AG20443 (cell line): ENCODE measurements around the gene GNAT2.
A peak's percentile ranks its signal among the peaks of the same experiment; 100 is the strongest.
"Not testable (repeated sequence)": the region's sequence is repeated elsewhere in the genome, so short reads cannot be mapped to it uniquely, and the experiment has no call there.

Experiments
- DNase-seq: peaks from one replicate; pipeline ENCODE4 v3.0.0; 2012; ENCODE audit warnings: low spot score, mixed read lengths

GNAT2 gene

DNA sequence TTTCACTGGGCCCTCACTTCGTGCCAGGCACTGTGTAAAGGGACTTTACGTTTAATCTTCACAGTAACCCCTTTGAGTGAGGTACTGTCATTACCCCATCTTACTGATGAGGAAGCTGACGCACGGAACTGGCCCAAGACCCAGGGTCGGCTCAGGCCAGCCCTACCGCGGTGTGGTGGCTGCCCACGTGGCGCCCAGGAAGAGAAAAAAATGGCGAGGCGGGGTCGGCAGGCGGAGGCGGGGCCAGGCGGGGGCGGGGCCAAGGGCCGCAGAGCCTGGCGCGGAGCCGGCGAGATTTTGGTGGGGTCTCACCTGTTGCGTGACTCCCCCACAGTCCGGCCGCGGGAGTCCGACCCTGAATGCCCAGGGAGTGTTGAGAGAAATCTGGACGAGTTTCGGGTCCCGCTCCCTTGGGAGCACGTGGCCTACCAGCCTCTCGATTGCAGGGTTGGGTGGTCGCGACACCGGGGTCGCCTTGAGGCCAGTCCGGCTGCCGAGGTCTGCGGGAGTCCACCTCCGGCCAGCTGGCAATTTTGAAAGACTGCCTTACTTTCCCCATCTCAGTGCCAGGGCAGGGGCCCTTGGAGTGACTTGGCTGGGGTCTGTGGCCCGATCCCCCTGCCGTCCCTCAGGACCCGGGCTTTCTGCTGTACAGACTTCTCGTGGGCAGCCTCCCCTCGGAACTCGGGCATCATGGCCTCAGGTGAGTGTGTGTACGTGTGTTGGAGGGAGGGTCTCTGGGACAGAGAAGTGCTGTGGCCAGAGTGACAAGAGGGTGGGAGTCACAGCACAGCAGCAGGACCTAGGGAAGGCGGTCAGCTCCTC, at the start of gene GNAT2, which contains the start of gene AMPD2:
GNAT2 (minus strand) TSS at position 41 of the 825 bp plus-strand sequence. CDS start 6,746 bp downstream, outside the sequence.
AMPD2 (plus strand) TSS at position 262 of the 825 bp plus-strand sequence. CDS start 1,339 bp downstream, outside the sequence.
- peak; percentile 92 for DNase-seq

- no peak for DNase-seq
Observed at GRCh38 chr1:109668123-109668775, 48.8 kb upstream of the GNAT2 start.

GRCh38 chr1:109667452-109668122, 48.2 kb upstream of the GNAT2 start, which contains the start of gene GSTM2:
Gene GSTM2 (plus strand): TSS chr1:109668057. CDS start chr1:109668116, 59 bp downstream.
- DNase-seq: peak; percentile 96

DNA sequence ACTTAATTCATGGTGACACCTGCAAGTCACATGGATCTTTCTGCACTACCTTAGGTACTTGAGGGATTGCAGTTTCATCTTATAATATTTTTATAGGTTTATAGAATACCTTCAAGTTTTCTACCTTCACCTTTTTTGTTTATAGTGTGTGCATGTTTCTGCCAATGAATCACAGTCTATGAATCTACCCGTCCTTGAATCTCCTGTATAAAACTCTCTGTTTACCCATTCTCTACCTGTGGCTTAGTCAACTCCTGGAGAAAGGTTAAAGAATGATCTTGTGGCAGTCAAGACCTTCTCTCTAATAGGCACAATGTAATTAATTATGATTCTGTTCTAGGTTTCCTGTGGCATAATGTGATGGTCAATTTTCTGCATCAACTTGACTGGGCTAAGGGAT, 45.3 kb upstream of the GNAT2 start:
- DNase-seq: no peak

DNA sequence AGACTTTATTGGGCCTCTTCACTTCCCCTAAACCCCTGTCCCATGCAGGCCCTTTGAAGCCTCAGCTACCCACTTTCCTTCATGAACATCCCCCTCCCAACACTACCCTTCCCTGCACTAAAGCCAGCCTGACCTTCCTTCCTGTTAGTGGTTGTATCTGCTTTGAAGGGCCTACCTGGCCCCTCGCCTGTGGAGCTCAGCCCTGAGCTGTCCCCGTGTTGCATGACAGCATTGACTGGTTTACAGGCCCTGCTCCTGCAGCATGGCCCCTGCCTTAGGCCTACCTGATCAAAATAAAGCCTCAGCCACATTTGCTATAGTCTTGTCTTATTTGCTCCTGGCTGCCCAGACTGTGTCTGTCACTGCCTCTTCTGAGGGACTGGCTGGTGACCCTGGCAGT, 42.0 kb upstream of the GNAT2 start:
- DNase-seq: no peak

DNA sequence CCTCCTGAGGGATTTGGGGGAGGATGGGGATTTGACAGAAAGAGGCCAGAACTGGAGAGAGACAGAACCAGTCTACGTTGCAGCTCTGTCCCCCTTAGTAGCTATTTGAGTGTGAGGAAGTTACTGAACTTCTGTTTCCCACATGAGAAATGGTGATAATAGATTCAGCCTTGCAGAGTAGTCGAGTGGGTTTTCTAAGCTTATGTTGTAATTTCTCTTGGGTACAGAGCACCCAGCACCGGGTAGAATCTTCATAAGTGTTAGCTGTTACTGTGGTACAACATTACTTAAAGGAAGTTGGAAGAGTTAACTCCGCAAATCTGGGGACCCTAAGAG, 41.2 kb upstream of the GNAT2 start:
- not testable (repeated sequence) for DNase-seq

GRCh38 chr1:109659997-109660690, 40.7 kb upstream of the GNAT2 start:
- DNase-seq: no peak

DNA sequence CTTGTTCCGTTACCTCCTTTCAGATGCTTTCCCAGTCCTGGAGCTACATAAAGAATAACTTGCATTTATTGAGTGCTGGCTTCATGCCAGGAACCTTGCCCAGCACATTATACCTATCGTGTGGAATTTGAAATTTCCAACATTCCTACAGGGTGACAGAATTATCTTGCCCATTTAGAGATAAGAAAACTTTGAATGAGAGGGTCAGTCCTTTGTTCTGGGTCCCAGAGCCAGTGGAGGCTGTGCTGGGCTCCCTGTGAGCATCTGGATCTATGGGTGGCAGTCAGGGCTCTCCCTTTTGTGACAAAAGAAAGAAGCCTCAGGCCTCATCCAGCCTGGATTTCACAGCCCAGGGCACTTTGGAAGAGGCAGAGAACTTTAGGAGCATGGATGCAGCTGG, 39.7 kb upstream of the GNAT2 start:
- no peak for DNase-seq

DNA sequence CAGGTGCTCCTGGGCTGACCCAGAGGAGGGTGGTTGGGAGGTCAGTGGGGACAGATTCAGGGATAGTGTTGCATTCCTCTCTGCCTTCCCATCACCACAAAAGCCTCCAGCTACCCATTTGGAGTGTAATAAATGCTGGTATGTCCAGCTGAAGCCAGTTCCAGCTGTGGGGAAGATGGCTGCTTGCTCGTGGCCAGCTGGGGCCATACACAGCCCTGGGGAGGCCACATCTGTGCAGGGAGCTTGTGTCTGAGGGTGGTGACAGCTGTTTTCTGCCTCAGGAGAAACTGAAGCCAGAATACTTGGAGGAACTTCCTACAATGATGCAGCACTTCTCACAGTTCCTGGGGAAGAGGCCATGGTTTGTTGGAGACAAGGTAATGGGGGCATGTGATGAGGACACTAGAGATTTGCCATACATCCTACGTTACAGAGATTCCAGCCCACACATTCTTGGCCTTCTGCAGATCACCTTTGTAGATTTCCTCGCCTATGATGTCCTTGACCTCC, 39.2 kb upstream of the GNAT2 start:
- no peak for DNase-seq

DNA sequence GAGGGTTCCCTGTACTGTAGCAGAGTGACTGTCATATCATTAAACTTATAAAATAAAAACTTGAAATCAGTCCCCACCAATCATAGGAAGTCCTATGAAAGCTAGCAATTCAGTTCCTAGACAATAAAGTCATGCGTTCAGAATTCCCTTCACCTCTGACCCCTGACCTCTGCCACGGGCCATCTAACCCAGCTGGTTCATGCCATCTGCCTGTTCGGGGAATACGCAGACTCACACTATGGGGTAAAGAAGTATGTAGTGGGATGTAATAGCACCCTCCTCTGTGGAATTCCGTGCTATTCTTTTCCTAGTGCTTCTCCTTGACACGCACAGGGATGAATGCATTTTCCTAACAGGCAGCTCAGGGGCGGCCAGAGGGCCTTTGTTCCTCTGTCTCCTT, 38.6 kb upstream of the GNAT2 start:
- DNase-seq: no peak

GRCh38 chr1:109657395-109657794, 38.0 kb upstream of the GNAT2 start:
- no peak for DNase-seq

GRCh38 chr1:109655615-109656519, 36.5 kb upstream of the GNAT2 start, which contains the start of gene GSTM4:
Gene GSTM4 (plus strand): TSS chr1:109656099. CDS start chr1:109656390, 291 bp downstream.
- DNase-seq: peak; percentile 91

DNA sequence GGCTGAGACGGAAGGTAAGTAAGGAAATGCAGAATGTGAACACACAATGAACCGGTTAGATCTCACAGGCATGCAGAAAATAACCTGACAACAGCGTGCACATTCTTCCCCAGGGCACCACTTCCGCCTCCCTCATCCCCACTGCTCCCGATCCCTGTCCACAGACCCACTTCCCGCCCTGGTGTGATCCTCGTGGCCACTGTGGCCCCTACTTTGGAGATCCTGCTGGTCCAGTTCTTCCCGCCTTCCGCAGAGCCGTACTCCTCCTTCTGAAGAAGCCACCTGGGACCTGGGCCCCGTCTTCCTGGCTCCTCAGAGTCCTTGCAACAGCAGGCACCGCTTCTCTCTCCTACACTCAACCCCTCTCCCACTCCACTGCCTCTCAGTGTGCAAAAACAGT, 35.1 kb upstream of the GNAT2 start:
- no peak for DNase-seq

DNA sequence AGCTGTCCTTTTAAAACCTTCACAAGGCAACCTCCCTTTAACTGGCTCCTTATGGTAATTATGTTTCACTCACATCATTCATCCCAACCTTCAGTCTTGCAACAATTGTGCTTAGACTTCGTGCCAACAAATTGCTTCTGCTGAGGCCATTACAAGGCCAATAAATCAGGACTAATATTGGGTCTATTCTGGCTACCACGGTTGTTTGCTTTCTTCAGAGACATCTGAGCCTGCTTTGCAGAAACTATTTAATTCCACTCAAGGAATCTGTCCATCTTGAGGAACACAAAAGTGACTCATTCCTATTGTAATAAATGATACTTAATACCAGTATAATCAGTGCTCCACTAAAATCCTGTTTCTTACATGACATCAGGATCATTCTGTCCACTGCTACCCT, 33.9 kb upstream of the GNAT2 start:
- no peak for DNase-seq

- DNase-seq: no peak
Observed at GRCh38 chr1:109652402-109652801, 33.0 kb upstream of the GNAT2 start.

DNA sequence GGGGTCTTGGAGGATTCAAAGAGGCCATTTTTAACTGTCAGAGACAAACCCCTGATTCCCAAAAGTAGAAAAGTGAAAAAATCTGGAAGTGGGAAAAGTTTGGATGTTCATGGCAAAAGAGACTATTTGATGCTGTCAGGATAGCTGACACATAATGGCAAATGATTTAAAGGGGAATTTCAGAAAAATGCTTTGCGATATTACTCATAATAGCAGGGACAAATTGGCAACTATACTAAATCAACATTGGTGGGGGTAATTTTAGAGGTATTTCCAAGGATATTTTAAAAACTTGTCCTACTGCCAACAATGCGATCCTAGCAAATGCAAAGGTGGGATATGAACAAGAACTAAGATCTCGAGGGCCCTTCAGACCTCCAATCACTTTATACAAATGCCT, 31.2 kb upstream of the GNAT2 start:
- DNase-seq: no peak

DNA sequence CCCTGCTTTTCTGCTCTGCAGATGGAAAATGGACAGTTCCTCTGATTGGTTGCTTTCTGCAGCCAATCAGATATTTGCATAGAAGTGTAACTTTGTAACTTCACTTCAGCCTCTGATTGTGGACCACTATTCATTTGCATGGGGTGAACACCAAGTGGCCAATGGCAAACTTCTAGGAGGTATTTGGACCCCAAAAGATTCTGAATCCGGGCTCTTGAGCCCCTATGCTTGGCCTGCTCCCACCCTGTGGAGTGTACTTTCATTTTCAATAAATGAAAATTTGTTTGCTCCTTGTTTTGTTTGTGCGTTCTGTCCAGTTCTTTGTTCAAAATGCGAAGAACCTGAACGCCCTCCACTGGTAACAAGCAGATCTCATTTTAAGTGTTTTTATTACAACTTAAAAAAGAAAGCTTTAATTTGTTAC, 30.1 kb upstream of the GNAT2 start:
- DNase-seq: peak; percentile 45

DNA sequence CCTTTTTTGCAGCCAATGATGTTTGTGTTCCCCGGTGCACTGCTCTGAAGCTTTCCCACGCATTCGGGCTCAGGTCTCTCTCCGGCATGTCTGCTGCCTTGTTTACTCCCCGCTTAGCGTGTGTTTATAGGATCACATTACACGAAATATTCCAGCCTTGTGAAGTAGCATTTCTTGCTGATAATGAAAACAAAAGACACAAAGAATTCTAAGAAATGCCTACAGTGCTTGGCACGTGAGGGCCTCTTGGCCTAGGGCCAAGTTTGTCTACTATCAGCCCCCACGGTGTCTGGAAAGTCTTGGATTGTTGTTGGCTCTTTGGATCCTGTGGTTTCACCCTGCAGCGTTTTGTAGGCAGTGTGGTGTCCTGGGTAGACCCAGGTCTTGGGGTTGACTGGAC, 25.3 kb upstream of the GNAT2 start:
- DNase-seq: peak; percentile 2

DNA sequence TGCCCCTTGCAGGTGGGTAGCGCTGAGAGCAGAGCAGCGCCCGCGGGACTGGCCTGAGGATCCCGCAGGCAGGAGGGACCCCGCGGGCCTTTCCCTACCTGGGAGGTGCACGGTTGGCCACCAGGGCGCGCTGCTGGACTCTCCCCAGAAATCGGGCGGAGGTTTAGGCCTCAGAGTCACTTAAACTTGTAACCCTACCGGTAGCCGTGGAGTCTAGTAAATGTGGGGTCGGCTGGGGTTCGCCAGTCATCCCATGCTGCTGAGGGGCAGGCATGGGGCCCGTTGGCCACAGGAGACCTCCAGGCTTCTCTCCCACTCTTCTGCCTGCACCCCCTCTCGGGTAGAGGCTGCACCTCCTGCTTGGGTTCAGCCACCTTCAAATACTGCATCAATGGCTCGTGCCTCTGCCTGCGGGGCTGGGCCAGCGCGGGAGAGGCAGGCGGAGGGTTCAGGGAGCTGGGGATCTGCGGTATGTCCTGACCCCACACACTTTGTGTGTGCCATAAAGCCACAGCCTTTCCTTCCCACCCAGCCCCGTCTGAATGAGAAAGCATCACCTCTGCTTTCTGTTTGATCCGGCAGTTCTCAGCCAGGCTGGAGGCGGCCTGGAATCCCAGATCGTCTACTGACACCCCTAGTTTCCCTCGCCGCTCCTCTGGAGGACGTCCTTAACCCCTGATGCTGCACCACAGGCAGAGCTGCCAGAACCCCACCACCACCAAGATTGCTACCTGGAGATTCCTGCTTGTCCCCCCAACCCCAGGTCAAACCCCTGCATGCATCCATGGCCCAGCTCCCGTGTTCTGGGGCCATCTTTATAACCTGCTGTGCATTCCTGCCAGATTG, 24.2 kb upstream of the GNAT2 start:
- DNase-seq: peak; percentile 83

- peak; percentile 7 for DNase-seq
Observed at GRCh38 chr1:109642626-109643025, 23.2 kb upstream of the GNAT2 start.
